Pons (tissue), 1 donor: ENCODE results near the gene FBXL16.

Source experiments
- DNase-seq: peaks from one replicate; pipeline ENCODE4 v3.0.0-alpha.2; 2016; ENCODE audit warnings: low spot score

FBXL16 gene

GRCh38 chr16:689175-689897 lies 16.3 kb downstream of the FBXL16 start:
- no peak for DNase-seq

- no peak for DNase-seq
Observed at GRCh38 chr16:687499-687898, 18.1 kb downstream of the FBXL16 start.

GRCh38 chr16:686459-687260 lies 18.9 kb downstream of the FBXL16 start:
- no peak for DNase-seq

- no peak for DNase-seq
Observed at GRCh38 chr16:685967-686366, 19.6 kb downstream of the FBXL16 start.

- DNase-seq, result no peak
Observed at GRCh38 chr16:684961-685696, 20.5 kb downstream of the FBXL16 start.

- DNase-seq, result peak; percentile 88
Observed at GRCh38 chr16:684071-684794, 21.4 kb downstream of the FBXL16 start, which contains the start of gene JMJD8. TSS of gene JMJD8 (minus strand) at chr16:684334. CDS start at chr16:684319, 15 bp downstream.

GRCh38 chr16:683396-684070 lies 22.1 kb downstream of the FBXL16 start:
- no peak for DNase-seq

GRCh38 chr16:682493-683395 lies 22.9 kb downstream of the FBXL16 start:
- no peak for DNase-seq

- DNase-seq, result no peak
Observed at GRCh38 chr16:681746-682427, 23.7 kb downstream of the FBXL16 start.

GRCh38 chr16:680967-681745 lies 24.4 kb downstream of the FBXL16 start:
- DNase-seq, result no peak

GRCh38 chr16:680625-680945 lies 25.0 kb downstream of the FBXL16 start:
- DNase-seq, result no peak

- DNase-seq, result peak; percentile 74
Observed at GRCh38 chr16:679814-680624, 25.6 kb downstream of the FBXL16 start, which contains the start of gene STUB1. TSS of gene STUB1 (plus strand) at chr16:680410. CDS start at chr16:680526, 116 bp downstream.

- peak; percentile 61 for DNase-seq
Observed at GRCh38 chr16:678858-679813, 26.5 kb downstream of the FBXL16 start.

- DNase-seq, result no peak
Observed at GRCh38 chr16:678209-678857, 27.3 kb downstream of the FBXL16 start.

- DNase-seq, result no peak
Observed at GRCh38 chr16:677316-678190, 28.0 kb downstream of the FBXL16 start.
